Measurements from ENCODE around the gene DHPS.
A peak's percentile ranks its signal among the peaks of the same experiment; 100 is the strongest.
"Not testable (repeated sequence)": the region's sequence is repeated elsewhere in the genome, so short reads cannot be mapped to it uniquely, and the experiment has no call there.

The DHPS gene

GRCh38 chr19:12701596-12702282, 20.1 kb upstream of the DHPS start:
- Histone ChIP-seq H3K9ac (ENCODE audit: low read length) (no peak overlapping the region), H3K27me3 (ENCODE audit: control insufficient read depth, insufficient read depth, low read length) (no peaks in the 10 kb centered on the region), H3K36me3 (ENCODE audit: control insufficient read depth, low read depth, low read length) (peaks cover 60% of the 10 kb centered on the region), H3K4me3 (ENCODE audit: low read length) (no peak overlapping the region), H3K9me3 (ENCODE audit: control insufficient read depth, low read depth, low read length) (no peaks in the 10 kb centered on the region), H3K27ac (ENCODE audit: low read length) (no peak overlapping the region), H3K4me1 (ENCODE audit: control insufficient read depth, low read depth, low read length) (no peaks in the 10 kb centered on the region)

GRCh38 chr19:12698138-12698537, 16.5 kb upstream of the DHPS start:
- no peaks in the 10 kb centered on the region for H3K27me3 ChIP-seq (ENCODE audit: control insufficient read depth, insufficient read depth, low read length)
- H3K4me1 ChIP-seq (ENCODE audit: control insufficient read depth, low read depth, low read length), result no peaks in the 10 kb centered on the region
- H3K27ac ChIP-seq (ENCODE audit: low read length), result no peak overlapping the region
- H3K9me3 ChIP-seq (ENCODE audit: control insufficient read depth, low read depth, low read length), result no peaks in the 10 kb centered on the region
- no peak overlapping the region for H3K4me3 ChIP-seq (ENCODE audit: low read length)
- peaks cover 31% of the 10 kb centered on the region for H3K36me3 ChIP-seq (ENCODE audit: control insufficient read depth, low read depth, low read length)
- H3K9ac ChIP-seq (ENCODE audit: low read length), result no peak overlapping the region

GRCh38 chr19:12697425-12697824, 15.7 kb upstream of the DHPS start:
- H3K9ac ChIP-seq (ENCODE audit: low read length); H3K9me3 ChIP-seq (ENCODE audit: control insufficient read depth, low read depth, low read length); H3K4me1 ChIP-seq (ENCODE audit: control insufficient read depth, low read depth, low read length); H3K27me3 ChIP-seq (ENCODE audit: control insufficient read depth, insufficient read depth, low read length); H3K27ac ChIP-seq (ENCODE audit: low read length): not testable (repeated sequence)
- H3K4me3 ChIP-seq (ENCODE audit: low read length), result peak overlapping the region; percentile 69
- peaks cover 27% of the 10 kb centered on the region for H3K36me3 ChIP-seq (ENCODE audit: control insufficient read depth, low read depth, low read length)

GRCh38 chr19:12696366-12697335, 15.0 kb upstream of the DHPS start, which contains the start of gene FBXW9:
FBXW9 (minus strand) TSS chr19:12696631; CDS start chr19:12696581, 50 bp downstream.
- Histone ChIP-seq H3K4me3 (ENCODE audit: low read length) (peak within 1 kb of the TSS; percentile 69), H3K36me3 (ENCODE audit: control insufficient read depth, low read depth, low read length) (peaks cover 19% of the 10 kb centered on the region), H3K27me3 (ENCODE audit: control insufficient read depth, insufficient read depth, low read length) (no peaks in the 10 kb centered on the region), H3K9me3 (ENCODE audit: control insufficient read depth, low read depth, low read length) (no peaks in the 10 kb centered on the region), H3K27ac (ENCODE audit: low read length) (peak within 1 kb of the TSS; percentile 13), H3K4me1 (ENCODE audit: control insufficient read depth, low read depth, low read length) (no peaks in the 10 kb centered on the region), H3K9ac (ENCODE audit: low read length) (peak within 1 kb of the TSS; percentile 48)

GRCh38 chr19:12695997-12696365, 14.3 kb upstream of the DHPS start:
- no peaks in the 10 kb centered on the region for H3K27me3 ChIP-seq (ENCODE audit: control insufficient read depth, insufficient read depth, low read length)
- H3K4me1 ChIP-seq (ENCODE audit: control insufficient read depth, low read depth, low read length), result no peaks in the 10 kb centered on the region
- H3K9ac ChIP-seq (ENCODE audit: low read length), result peak overlapping the region; percentile 48
- peaks cover 12% of the 10 kb centered on the region for H3K36me3 ChIP-seq (ENCODE audit: control insufficient read depth, low read depth, low read length)
- peak overlapping the region; percentile 69 for H3K4me3 ChIP-seq (ENCODE audit: low read length)
- no peak overlapping the region for H3K27ac ChIP-seq (ENCODE audit: low read length)
- no peaks in the 10 kb centered on the region for H3K9me3 ChIP-seq (ENCODE audit: control insufficient read depth, low read depth, low read length)

- Histone ChIP-seq H3K9me3 (ENCODE audit: control insufficient read depth, low read depth, low read length) (no peaks in the 10 kb centered on the region), H3K4me1 (ENCODE audit: control insufficient read depth, low read depth, low read length) (no peaks in the 10 kb centered on the region), H3K27ac (ENCODE audit: low read length) (no peak overlapping the region), H3K27me3 (ENCODE audit: control insufficient read depth, insufficient read depth, low read length) (no peaks in the 10 kb centered on the region), H3K4me3 (ENCODE audit: low read length) (peak overlapping the region; percentile 69), H3K9ac (ENCODE audit: low read length) (peak overlapping the region; percentile 48), H3K36me3 (ENCODE audit: control insufficient read depth, low read depth, low read length) (peaks cover 8% of the 10 kb centered on the region)
Measured at GRCh38 chr19:12695514-12695913, 13.8 kb upstream of the DHPS start.

GRCh38 chr19:12695096-12695495, 13.4 kb upstream of the DHPS start:
- H3K9me3 ChIP-seq (ENCODE audit: control insufficient read depth, low read depth, low read length), result no peaks in the 10 kb centered on the region
- H3K4me3 ChIP-seq (ENCODE audit: low read length), result no peak overlapping the region

GRCh38 chr19:12694641-12695040, 13.0 kb upstream of the DHPS start:
- Histone ChIP-seq H3K4me3 (ENCODE audit: low read length) (no peak overlapping the region), H3K9me3 (ENCODE audit: control insufficient read depth, low read depth, low read length) (no peaks in the 10 kb centered on the region), H3K9ac (ENCODE audit: low read length) (no peak overlapping the region), H3K27me3 (ENCODE audit: control insufficient read depth, insufficient read depth, low read length) (no peaks in the 10 kb centered on the region), H3K36me3 (ENCODE audit: control insufficient read depth, low read depth, low read length) (peaks cover 1% of the 10 kb centered on the region), H3K27ac (ENCODE audit: low read length) (no peak overlapping the region), H3K4me1 (ENCODE audit: control insufficient read depth, low read depth, low read length) (no peaks in the 10 kb centered on the region)

More at GRCh38 chr19:12695096-12695495, 13.4 kb upstream of the DHPS start:
- H3K9ac ChIP-seq (ENCODE audit: low read length), result no peak overlapping the region
- no peaks in the 10 kb centered on the region for H3K4me1 ChIP-seq (ENCODE audit: control insufficient read depth, low read depth, low read length)
- peaks cover 6% of the 10 kb centered on the region for H3K36me3 ChIP-seq (ENCODE audit: control insufficient read depth, low read depth, low read length)
- H3K27me3 ChIP-seq (ENCODE audit: control insufficient read depth, insufficient read depth, low read length), result no peaks in the 10 kb centered on the region
- no peak overlapping the region for H3K27ac ChIP-seq (ENCODE audit: low read length)

GRCh38 chr19:12692960-12693359, 11.3 kb upstream of the DHPS start:
- Histone ChIP-seq H3K27ac (ENCODE audit: low read length) (no peak overlapping the region), H3K4me3 (ENCODE audit: low read length) (no peak overlapping the region), H3K9ac (ENCODE audit: low read length) (no peak overlapping the region), H3K9me3 (ENCODE audit: control insufficient read depth, low read depth, low read length) (no peaks in the 10 kb centered on the region), H3K4me1 (ENCODE audit: control insufficient read depth, low read depth, low read length) (no peaks in the 10 kb centered on the region), H3K36me3 (ENCODE audit: control insufficient read depth, low read depth, low read length) (no peaks in the 10 kb centered on the region), H3K27me3 (ENCODE audit: control insufficient read depth, insufficient read depth, low read length) (no peaks in the 10 kb centered on the region)

- Histone ChIP-seq H3K4me1 (ENCODE audit: control insufficient read depth, low read depth, low read length) (no peaks in the 10 kb centered on the region), H3K27ac (ENCODE audit: low read length) (no peak overlapping the region), H3K9ac (ENCODE audit: low read length) (no peak overlapping the region)
Measured at GRCh38 chr19:12689581-12690216, 8.0 kb upstream of the DHPS start.

GRCh38 chr19:12689012-12689411, 7.3 kb upstream of the DHPS start:
- Histone ChIP-seq H3K4me3 (ENCODE audit: low read length) (no peak overlapping the region), H3K36me3 (ENCODE audit: control insufficient read depth, low read depth, low read length) (no peaks in the 10 kb centered on the region), H3K4me1 (ENCODE audit: control insufficient read depth, low read depth, low read length) (no peaks in the 10 kb centered on the region), H3K9ac (ENCODE audit: low read length) (no peak overlapping the region), H3K27ac (ENCODE audit: low read length) (no peak overlapping the region), H3K27me3 (ENCODE audit: control insufficient read depth, insufficient read depth, low read length) (no peaks in the 10 kb centered on the region), H3K9me3 (ENCODE audit: control insufficient read depth, low read depth, low read length) (no peaks in the 10 kb centered on the region)

More at GRCh38 chr19:12689581-12690216, 8.0 kb upstream of the DHPS start:
- Histone ChIP-seq H3K4me3 (ENCODE audit: low read length) (no peak overlapping the region), H3K27me3 (ENCODE audit: control insufficient read depth, insufficient read depth, low read length) (no peaks in the 10 kb centered on the region), H3K9me3 (ENCODE audit: control insufficient read depth, low read depth, low read length) (no peaks in the 10 kb centered on the region), H3K36me3 (ENCODE audit: control insufficient read depth, low read depth, low read length) (no peaks in the 10 kb centered on the region)
